ENCODE data around the gene KDM4B.

The KDM4B gene

DNA sequence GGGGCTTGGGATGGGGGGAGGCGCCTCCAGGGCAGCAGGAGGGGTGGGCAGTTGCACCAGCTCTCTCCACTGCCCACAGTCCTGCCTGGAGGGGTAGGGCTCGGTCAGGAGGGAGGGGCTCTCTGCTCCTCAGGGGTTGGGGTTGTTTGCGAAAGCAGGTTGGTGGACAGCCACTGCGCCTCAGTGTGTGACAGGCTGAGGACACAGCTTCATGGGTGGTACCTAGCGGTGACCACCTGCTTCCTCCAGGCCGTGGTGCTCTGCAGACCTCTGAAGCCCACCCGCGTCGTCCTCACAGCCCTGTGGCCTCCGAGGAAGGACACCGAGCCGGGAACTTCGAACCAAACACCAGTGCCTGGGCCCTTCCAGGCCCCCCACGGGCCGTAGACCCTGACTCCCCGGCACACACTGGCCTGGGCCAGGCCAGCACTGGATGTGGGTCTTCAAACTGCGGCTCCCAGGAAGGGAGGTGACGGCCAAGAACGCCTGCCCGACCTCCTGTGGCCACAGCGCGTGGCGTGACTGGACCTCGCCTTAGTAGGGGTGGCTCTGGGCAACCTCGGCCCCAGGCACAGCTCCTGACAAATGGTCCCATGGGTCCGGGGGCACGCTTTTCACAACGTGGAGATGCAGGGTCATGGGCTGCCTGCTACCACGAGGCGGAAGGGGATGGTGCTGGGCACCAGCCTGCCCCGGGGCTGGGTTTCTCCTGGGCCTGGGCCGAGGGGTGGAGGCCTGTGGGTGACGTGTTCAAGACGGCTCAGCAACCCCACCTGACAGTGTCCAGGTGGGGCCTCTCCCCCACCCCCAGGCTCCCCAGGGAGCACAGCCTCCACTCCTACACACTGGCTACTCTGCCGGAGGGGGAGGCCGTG is 173.2 kb downstream of the KDM4B start:
- DNase-seq = no peak

DNA sequence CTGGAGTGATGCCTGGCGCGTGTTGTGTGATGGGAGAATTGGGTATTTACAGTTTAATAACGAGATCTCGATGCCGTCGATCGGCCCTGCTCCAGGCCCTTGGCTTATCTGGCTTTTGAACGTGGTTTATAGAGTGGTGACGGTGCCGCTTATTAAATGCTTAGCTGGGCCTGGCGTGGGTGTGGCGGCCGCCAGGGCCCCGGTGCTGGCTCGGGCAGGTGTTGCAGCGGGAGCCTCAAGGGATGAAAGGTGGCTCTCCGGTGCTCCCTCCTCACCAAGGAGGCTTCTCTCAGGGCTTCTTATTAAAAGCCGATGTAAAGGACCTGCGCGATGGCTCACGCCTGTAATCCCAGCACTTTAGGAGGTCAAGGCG is 173.8 kb downstream of the KDM4B start:
- no peak for DNase-seq

DNA sequence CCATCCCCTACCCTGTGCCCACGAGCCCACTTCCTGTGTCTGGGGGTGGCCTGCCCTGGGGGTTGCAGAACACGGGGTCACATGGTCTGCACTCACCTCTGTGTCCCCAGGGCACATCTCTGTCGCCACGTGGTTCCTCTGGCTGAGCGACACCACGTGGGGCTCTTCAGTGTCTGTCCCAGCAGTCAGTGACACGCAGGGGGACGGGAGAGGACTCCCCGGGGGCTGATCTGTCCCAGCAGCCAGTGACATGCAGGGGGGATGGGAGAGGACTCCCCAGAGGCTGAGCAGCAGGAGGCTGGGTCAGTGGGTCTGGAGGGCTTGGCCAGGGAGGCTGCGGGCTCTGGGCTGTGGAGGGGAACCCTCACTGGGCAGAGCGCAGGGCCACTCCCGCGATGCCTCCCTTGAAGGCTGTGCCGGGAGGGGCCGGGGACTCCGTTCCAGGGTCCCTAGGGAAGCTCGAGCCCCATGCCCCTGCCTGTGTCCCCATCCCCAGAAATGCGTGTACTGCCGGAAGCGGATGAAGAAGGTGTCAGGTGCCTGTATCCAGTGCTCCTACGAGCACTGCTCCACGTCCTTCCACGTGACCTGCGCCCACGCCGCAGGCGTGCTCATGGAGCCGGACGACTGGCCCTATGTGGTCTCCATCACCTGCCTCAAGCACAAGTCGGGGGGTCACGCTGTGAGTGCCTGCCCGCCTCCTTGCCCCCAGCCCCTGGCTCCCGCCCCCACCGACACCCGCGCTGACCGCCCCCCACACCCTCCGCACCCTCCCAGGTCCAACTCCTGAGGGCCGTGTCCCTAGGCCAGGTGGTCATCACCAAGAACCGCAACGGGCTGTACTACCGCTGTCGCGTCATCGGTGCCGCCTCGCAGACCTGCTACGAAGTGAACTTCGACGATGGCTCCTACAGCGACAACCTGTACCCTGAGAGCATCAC is 174.8 kb downstream of the KDM4B start:
- no peak for DNase-seq

DNA sequence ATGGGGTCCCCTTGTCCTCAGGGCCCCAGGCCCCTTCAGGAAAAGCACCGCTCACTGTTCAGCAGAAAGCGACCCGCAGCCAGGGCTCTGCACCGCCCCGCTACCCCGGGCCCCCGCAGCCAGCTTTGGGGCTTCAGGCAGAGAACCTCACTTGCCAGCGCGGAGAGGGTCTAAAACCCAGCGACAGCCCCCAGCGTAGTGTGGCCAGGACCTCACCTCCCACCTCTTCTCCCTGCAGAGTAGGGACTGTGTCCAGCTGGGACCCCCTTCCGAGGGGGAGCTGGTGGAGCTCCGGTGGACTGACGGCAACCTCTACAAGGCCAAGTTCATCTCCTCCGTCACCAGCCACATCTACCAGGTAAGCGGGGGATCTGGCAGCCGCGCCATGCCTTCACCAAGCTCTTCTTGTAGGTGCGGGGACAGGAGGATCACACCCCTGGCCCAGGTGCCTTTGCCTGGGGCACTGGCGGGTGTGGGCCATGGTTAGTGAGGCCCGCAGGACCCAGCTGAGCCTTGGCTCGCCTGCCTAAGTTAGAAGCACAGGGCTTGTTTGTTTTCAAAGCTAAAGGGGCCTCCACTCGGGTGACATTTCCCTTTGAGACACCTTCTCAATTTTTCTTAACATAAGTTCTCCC is 175.7 kb downstream of the KDM4B start:
- no peak for DNase-seq

GRCh38 chr19:5145521-5146511 is 176.9 kb downstream of the KDM4B start:
- no peak for DNase-seq

- DNase-seq = no peak
These were observed 178.4 kb downstream of the KDM4B start for GRCh38 chr19:5147074-5147977.

- no peak for DNase-seq
These were observed 179.3 kb downstream of the KDM4B start for GRCh38 chr19:5147978-5148793.

GRCh38 chr19:5148794-5149190 is 179.9 kb downstream of the KDM4B start:
- DNase-seq = no peak

DNA sequence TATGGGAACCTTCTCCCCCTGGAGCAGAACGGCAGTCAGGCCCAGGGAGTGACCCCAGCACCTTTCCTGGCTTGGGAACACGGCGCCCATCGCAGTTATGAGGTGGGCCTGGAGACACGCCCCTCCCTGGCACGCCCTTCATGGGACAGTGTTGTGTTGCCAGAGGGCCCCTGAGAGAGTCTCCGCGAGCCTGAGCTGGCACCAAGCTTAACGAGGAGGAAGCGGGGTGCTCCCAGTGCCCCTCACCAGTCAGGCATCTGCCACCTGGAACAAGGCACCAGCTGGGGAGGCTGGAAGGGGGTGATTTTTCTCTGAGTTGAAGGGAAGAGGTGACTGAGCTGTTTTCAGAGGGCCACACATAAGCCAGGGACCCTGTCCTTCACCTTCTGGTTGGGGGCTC is 180.6 kb downstream of the KDM4B start:
- DNase-seq = no peak

- DNase-seq = no peak
These were observed 181.3 kb downstream of the KDM4B start for GRCh38 chr19:5149932-5150901.

DNA sequence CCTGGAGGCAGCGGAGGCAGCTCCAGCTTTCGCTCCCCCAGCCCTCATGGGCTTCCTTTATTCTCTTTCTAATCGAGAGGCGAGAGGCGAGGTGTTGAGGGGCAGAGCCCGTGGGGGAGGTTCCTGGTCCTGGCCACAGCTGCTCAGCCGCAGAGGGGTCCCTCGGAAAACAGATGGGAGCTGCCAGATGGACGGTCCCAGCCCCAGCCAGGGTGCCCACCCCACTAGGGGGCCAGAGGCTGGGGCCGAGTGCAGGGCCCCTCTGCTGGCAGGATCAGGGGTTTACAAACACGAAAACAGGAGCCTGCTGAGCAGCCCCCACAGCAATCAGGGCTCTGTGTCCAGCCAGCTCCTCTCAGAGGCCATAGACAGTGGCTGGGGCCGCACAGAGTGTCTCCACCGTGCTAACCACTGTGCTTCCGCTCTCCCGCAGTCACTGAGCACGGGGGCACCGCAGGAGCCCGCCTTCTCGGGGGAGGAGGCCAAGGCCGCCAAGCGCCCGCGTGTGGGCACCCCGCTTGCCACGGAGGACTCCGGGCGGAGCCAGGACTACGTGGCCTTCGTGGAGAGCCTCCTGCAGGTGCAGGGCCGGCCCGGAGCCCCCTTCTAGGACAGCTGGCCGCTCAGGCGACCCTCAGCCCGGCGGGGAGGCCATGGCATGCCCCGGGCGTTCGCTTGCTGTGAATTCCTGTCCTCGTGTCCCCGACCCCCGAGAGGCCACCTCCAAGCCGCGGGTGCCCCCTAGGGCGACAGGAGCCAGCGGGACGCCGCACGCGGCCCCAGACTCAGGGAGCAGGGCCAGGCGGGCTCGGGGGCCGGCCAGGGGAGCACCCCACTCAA is 182.2 kb downstream of the KDM4B start:
- DNase-seq = no peak

DNA sequence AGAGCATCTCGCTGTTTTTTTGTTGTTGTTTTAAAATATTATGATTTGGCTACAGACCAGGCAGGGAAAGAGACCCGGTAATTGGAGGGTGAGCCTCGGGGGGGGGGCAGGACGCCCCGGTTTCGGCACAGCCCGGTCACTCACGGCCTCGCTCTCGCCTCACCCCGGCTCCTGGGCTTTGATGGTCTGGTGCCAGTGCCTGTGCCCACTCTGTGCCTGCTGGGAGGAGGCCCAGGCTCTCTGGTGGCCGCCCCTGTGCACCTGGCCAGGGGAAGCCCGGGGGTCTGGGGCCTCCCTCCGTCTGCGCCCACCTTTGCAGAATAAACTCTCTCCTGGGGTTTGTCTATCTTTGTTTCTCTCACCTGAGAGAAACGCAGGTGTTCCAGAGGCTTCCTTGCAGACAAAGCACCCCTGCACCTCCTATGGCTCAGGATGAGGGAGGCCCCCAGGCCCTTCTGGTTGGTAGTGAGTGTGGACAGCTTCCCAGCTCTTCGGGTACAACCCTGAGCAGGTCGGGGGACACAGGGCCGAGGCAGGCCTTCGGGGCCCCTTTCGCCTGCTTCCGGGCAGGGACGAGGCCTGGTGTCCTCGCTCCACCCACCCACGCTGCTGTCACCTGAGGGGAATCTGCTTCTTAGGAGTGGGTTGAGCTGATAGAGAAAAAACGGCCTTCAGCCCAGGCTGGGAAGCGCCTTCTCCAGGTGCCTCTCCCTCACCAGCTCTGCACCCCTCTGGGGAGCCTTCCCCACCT is 183.3 kb downstream of the KDM4B start:
- no peak for DNase-seq

GRCh38 chr19:5152767-5153532 is 184.0 kb downstream of the KDM4B start:
- DNase-seq = no peak

DNA sequence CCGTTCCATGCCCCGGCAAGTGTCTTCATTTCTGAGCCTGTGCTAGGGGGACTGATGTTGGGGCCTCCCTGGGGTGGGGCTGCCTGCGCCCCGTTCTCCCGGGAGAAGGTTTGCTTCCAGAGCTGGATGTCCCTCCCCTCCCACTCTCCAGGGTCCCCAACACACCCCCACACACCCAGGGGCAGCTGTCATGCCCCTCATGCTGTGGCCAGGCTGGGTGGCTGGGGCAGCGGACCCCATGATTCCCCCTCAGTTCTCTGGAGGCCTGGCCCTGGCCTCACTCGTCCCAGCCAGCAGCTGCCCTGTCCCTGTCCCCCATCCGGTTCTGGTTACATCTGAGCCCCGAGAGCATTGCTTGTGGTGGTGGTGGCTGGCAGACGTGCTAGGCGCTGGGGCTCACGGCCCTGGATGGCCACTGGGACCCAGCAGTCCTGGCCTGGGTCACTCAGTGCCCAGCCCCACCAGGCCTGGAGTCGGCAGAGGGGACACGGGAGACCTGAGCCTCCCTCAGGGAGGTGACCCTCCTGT is 184.8 kb downstream of the KDM4B start:
- no peak for DNase-seq

GRCh38 chr19:5154129-5154798 is 185.4 kb downstream of the KDM4B start:
- no peak for DNase-seq
